ENCODE results near the gene MASP2.
A peak's percentile ranks its signal among the peaks of the same experiment; 100 is the strongest.
"Not testable (repeated sequence)": the region's sequence is repeated elsewhere in the genome, so short reads cannot be mapped to it uniquely, and the experiment has no call there.

The MASP2 gene

GRCh38 chr1:11037019-11037739, 9.9 kb downstream of the MASP2 start:
- not testable (repeated sequence) for DNase-seq

GRCh38 chr1:11031624-11032262, 15.3 kb downstream of the MASP2 start:
- no peak for DNase-seq

GRCh38 chr1:11030865-11031264, 16.2 kb downstream of the MASP2 start:
- DNase-seq = no peak

- no peak for DNase-seq
These were observed 19.0 kb downstream of the MASP2 start for GRCh38 chr1:11028018-11028417.

- DNase-seq = no peak
These were observed 19.7 kb downstream of the MASP2 start for GRCh38 chr1:11027316-11027715.

- no peak for DNase-seq
These were observed 20.1 kb downstream of the MASP2 start for GRCh38 chr1:11026903-11027302.

GRCh38 chr1:11026052-11026451, 21.0 kb downstream of the MASP2 start:
- DNase-seq = no peak

GRCh38 chr1:11025618-11026017, 21.4 kb downstream of the MASP2 start:
- no peak for DNase-seq

GRCh38 chr1:11024874-11025203, 22.2 kb downstream of the MASP2 start:
- no peak for DNase-seq

- DNase-seq = no peak
These were observed 22.7 kb downstream of the MASP2 start for GRCh38 chr1:11024154-11024873.

GRCh38 chr1:11023201-11023600, 23.8 kb downstream of the MASP2 start:
- DNase-seq = no peak

- DNase-seq = no peak
These were observed 27.1 kb downstream of the MASP2 start for GRCh38 chr1:11019971-11020370.

GRCh38 chr1:11019358-11019757, 27.7 kb downstream of the MASP2 start:
- not testable (repeated sequence) for DNase-seq

- no peak for DNase-seq
These were observed 33.9 kb downstream of the MASP2 start for GRCh38 chr1:11013160-11013531.

GRCh38 chr1:11012260-11013159, 34.5 kb downstream of the MASP2 start, which contains the start of gene TARDBP:
Gene TARDBP (plus strand): TSS chr1:11012654. CDS start chr1:11013728, 1,074 bp downstream.
- peak; percentile 86 for DNase-seq

GRCh38 chr1:11000526-11000925, 46.5 kb downstream of the MASP2 start:
- DNase-seq = no peak

- DNase-seq = no peak
These were observed 50.9 kb downstream of the MASP2 start for GRCh38 chr1:10996100-10996499.

GRCh38 chr1:10992864-10993263, 54.2 kb downstream of the MASP2 start:
- DNase-seq = no peak

- DNase-seq = not testable (repeated sequence)
These were observed 55.0 kb downstream of the MASP2 start for GRCh38 chr1:10992004-10992403.

- no peak for DNase-seq
These were observed 56.2 kb downstream of the MASP2 start for GRCh38 chr1:10990828-10991227.

GRCh38 chr1:10989920-10990516, 57.0 kb downstream of the MASP2 start:
- not testable (repeated sequence) for DNase-seq

- DNase-seq = no peak
These were observed 57.9 kb downstream of the MASP2 start for GRCh38 chr1:10989095-10989494.

All from CD4-positive, alpha-beta T cell treated with Interferon gamma for 1 hour (primary cell).